Erythroblast (primary cell): ENCODE measurements around the gene RIPOR2.

ENCODE experiments used
- GATA1 ChIP-seq: IDR thresholded peaks from 2 replicates; pipeline ENCODE4 v1.6.1; 2011; ENCODE audit warnings: low read depth, mild to moderate bottlenecking, control low read depth, low read length, moderate library complexity
- POLR2A ChIP-seq: IDR thresholded peaks from 2 replicates; pipeline ENCODE4 v1.6.1; 2011; ENCODE audit warnings: mild to moderate bottlenecking, low read length

DNA sequence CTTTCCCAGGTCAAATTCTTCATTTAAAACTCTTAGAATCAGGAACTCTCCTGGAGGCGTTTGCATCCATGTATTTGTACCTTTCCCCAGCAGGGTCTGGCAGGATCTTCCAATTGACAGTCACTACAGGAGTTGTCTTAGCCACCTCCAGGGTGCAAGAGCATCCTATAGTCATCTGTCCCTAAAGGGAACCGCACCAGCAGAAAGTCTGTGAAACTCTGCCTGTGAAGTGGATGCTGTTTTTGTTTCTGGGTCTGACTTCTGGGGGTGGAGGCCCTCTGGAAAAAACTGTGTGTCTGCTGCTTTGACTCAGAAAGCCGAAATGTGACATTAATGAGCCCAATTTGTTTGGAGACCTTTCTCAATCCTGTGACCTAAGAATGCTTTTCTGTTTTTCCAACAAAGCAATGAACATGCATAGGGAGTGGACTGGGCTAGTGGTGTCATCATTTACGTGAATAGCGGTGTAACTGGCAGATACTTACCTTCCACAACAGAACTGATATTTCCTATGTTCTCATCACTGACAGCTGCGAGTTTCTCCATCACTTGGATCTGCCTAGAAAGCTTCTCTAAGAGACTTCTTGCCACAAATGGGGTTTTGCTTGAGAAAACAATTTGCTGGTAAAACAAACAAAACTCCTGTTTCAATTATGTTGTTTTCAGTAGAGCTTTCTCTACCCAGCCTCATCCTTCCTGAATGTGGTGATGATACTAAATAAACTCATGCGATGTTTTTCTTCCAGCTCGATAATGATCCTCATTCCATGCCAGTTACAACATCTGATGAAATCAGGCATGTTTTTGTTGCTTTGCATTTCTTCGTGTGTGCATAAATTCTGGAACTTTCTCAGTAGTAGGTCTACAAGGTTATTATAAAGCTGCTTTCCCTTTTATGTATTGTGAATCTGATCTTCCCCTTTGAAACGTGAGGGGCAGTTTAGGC is 103.7 kb downstream of the RIPOR2 start:
- TF ChIP-seq POLR2A, result no peak
- no peak for TF ChIP-seq GATA1
